Measurements from ENCODE around the gene PPP1R14C. TPM values are rescaled to one million over a fixed set of nuclear protein-coding genes. Genes with fewer than 3 reads are reported as not detected.
A peak's percentile ranks its signal among the peaks of the same experiment; 100 is the strongest.

The PPP1R14C gene
- total and polyA plus RNA-seq, 7 donors = under 0.01 to 37.0 (median 19.8) TPM; not detected in 2

DNA sequence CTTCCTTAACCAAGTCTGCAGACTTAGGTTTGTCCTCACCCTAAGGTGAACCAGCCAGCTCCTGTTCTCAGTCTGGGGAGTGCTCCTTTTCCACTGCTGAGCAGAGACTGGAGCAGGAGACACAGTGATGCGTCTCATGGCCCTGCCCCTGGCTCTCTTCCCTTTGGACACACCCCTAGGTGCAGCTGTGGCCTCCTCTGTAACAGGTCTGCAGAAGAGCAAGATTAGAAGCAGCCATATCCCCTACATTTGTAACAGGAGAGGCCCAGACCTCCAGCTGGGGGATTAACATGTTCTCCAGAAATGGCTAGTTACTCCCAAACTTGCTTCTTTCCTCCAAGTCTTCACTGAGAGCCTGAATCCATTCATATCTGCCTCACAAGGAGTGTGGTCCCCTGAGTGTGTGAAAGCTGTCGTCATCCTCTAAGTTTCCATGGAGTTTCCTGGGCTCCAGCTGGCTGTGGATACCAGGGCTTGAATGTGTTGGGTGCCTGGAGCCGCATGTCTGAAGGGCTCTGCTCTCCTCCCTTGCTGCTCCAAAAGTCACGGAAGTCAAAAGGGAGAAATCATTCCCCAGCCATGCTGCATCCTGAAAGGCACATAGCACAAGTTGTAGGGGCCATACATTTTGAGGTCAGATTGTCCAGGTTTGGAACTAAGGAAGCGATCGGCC, 57.7 kb downstream of the PPP1R14C start:
- Histone ChIP-seq H3K27ac (no peak overlapping the region), H3K9me3 (no peaks in the 10 kb centered on the region), H3K27me3 (no peaks in the 10 kb centered on the region), H3K4me1 (peaks cover 0 to 18% (median 16%) of the 10 kb centered on the region in 4 donors), H3K36me3 (no peaks in the 10 kb centered on the region), H3K4me3 (no peak overlapping the region)
- 60 to 82% methylated on average over 6 of the region's 6 CpGs for WGBS, 2 donors
- DNase-seq = no peak
- TF ChIP-seq, protein P1, sequence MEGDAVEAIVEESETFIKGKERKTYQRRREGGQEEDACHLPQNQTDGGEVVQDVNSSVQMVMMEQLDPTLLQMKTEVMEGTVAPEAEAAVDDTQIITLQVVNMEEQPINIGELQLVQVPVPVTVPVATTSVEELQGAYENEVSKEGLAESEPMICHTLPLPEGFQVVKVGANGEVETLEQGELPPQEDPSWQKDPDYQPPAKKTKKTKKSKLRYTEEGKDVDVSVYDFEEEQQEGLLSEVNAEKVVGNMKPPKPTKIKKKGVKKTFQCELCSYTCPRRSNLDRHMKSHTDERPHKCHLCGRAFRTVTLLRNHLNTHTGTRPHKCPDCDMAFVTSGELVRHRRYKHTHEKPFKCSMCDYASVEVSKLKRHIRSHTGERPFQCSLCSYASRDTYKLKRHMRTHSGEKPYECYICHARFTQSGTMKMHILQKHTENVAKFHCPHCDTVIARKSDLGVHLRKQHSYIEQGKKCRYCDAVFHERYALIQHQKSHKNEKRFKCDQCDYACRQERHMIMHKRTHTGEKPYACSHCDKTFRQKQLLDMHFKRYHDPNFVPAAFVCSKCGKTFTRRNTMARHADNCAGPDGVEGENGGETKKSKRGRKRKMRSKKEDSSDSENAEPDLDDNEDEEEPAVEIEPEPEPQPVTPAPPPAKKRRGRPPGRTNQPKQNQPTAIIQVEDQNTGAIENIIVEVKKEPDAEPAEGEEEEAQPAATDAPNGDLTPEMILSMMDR (IDR thresholded peaks at IDR 0.05) = no peak
- no peak for TF ChIP-seq POLR2AphosphoS5 (IDR thresholded peaks at IDR 0.05)
- intact Hi-C loops (cut with DNase I) = no loop called here

DNA sequence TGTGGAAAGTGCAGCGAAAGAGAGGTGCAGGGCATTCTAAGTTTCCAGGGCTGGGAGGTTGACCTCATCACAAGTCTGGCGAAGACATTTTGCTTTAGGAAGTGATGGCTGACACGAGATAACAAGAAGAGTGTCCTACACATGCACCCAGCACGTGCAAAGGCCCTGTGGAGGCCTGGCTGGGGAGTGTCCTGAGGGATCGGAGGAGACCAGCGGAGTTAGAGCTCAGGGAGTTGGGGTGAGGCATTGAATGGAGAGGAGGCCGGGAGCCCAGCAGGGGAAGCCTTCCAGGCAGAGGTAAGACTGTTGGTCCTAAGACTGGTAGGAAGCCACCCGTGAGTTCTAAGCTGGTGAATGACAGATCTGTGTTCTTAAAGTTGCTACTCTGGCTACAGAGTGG, 58.4 kb downstream of the PPP1R14C start:
- no peaks in the 10 kb centered on the region for H3K9me3 ChIP-seq
- intact Hi-C loops (cut with DNase I) = no loop called here
- TF ChIP-seq, protein P1 (IDR thresholded peaks at IDR 0.05) = no peak
- TF ChIP-seq POLR2A (IDR thresholded peaks at IDR 0.05) (no peak), POLR2AphosphoS5 (IDR thresholded peaks at IDR 0.05) (no peak), EP300 (IDR thresholded peaks at IDR 0.05) (no peak)
- peaks cover 0 to 11% (median 10%) of the 10 kb centered on the region in 4 donors for H3K4me1 ChIP-seq
- H3K27me3 ChIP-seq = no peaks in the 10 kb centered on the region
- DNase-seq = no peak
- no peak overlapping the region for H3K27ac ChIP-seq
- H3K4me3 ChIP-seq = no peak overlapping the region
- WGBS, 2 donors = 47 to 79% methylated on average over 8 of the region's 8 CpGs
- no peaks in the 10 kb centered on the region for H3K36me3 ChIP-seq

GRCh38 chr6:150201772-150202329, 59.0 kb downstream of the PPP1R14C start:
- H3K27me3 ChIP-seq = no peaks in the 10 kb centered on the region
- intact Hi-C loops (cut with DNase I) = no loop called here
- no peak for DNase-seq
- no peaks in the 10 kb centered on the region for H3K36me3 ChIP-seq
- H3K9me3 ChIP-seq = no peaks in the 10 kb centered on the region
- no peak overlapping the region for H3K4me3 ChIP-seq
- H3K27ac ChIP-seq = peak overlapping the region in 1 of 4 donors; percentile 17
- TF ChIP-seq POLR2A (IDR thresholded peaks at IDR 0.05) (no peak), EP300 (IDR thresholded peaks at IDR 0.05) (no peak)
- TF ChIP-seq, protein P1 (IDR thresholded peaks at IDR 0.05) = no peak
- WGBS, 2 donors = 16 to 68% methylated on average over 9 of the region's 9 CpGs
- H3K4me1 ChIP-seq = peaks cover 0 to 5% (median 4%) of the 10 kb centered on the region in 4 donors

- intact Hi-C loops (cut with DNase I) = no loop called here
Observed at GRCh38 chr6:150202404-150202803, 59.6 kb downstream of the PPP1R14C start.

More at GRCh38 chr6:150202404-150202803, 59.6 kb downstream of the PPP1R14C start:
- Histone ChIP-seq H3K4me3 (no peak overlapping the region), H3K9me3 (no peaks in the 10 kb centered on the region), H3K36me3 (no peaks in the 10 kb centered on the region), H3K4me1 (no peaks in the 10 kb centered on the region), H3K27ac (peak overlapping the region in 1 of 4 donors; percentile 17), H3K27me3 (no peaks in the 10 kb centered on the region)
- TF ChIP-seq, protein P1 (IDR thresholded peaks at IDR 0.05) = no peak
- TF ChIP-seq POLR2A (IDR thresholded peaks at IDR 0.05) (no peak), POLR2AphosphoS5 (IDR thresholded peaks at IDR 0.05) (no peak), EP300 (IDR thresholded peaks at IDR 0.05) (no peak)
- no peak for DNase-seq
- 60 to 85% methylated on average over 8 of the region's 8 CpGs for WGBS, 2 donors
